GM18505 (cell line): Measurements from ENCODE around the gene PDE6B.

ENCODE experiments used
- ATAC-seq: cut with Tn5 transposase; IDR thresholded peaks from one replicate; pipeline ENCODE4 v1.9.1; 2021; ENCODE audit not compliant: unreplicated experiment
- POLR2A ChIP-seq: IDR thresholded peaks from 4 replicates; pipeline ENCODE4 v1.6.1; 2011; ENCODE audit warnings: borderline replicate concordance; ENCODE audit not compliant: insufficient read depth, insufficient read length; ENCODE audit errors: extremely low read depth

The PDE6B gene

GRCh38 chr4:706834-707598 is 81.6 kb downstream of the PDE6B start:
- no peak for ATAC-seq
- no peak for TF ChIP-seq POLR2A

DNA sequence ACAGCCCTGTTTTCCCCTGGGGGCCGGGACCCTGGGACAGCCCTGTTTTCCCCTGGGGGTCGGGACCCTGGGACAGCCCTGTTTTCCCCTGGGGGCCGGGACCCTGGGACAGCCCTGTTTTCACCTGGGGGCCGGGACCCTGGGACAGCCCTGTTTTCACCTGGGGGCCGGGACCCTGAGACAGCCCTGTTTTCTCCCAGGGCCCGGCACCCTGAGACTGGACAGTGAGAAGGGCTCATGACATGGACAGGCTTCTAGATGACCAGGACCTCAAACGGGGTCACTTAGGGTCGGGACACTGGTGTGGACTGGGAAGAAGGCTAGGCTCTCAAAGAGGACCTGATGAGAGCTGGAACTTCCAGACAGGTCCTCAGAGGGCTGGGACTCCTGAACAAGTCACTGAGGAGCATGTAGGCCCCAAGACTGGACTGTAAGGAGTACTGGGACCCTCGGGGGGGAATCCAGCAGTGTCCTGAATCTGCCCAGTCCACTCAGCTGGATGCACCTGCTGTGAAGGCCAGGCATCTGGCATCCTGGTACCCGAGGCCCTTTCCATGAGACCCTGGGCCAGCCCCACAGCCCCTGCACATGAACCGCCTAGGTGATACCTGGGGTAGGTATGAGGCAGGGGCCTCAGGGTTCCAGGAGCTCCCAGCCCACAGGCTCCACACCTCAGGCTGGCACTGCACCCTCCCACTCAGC is 82.7 kb downstream of the PDE6B start:
- ATAC-seq, result no peak
- TF ChIP-seq POLR2A, result no peak

DNA sequence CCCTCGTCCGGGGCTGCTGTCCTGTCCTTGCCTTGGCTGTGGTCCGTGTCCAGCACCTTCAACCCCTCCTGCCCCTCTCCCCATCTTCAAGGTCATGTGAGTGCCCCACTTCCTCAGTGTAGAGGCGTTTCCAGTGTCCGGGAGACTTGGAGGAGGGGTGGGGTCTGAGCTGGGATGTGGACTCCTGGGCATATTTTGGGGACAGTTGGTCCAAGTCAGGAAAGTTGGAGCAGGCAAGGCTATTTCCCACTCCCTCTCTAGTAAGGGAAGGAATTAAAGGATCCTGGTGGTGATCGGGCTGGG is 83.2 kb downstream of the PDE6B start:
- no peak for ATAC-seq
- TF ChIP-seq POLR2A, result no peak

GRCh38 chr4:709348-709747 is 84.0 kb downstream of the PDE6B start:
- no peak for TF ChIP-seq POLR2A
- ATAC-seq, result no peak

- TF ChIP-seq POLR2A, result no peak
- ATAC-seq, result no peak
These were observed 84.7 kb downstream of the PDE6B start for GRCh38 chr4:710116-710515.

DNA sequence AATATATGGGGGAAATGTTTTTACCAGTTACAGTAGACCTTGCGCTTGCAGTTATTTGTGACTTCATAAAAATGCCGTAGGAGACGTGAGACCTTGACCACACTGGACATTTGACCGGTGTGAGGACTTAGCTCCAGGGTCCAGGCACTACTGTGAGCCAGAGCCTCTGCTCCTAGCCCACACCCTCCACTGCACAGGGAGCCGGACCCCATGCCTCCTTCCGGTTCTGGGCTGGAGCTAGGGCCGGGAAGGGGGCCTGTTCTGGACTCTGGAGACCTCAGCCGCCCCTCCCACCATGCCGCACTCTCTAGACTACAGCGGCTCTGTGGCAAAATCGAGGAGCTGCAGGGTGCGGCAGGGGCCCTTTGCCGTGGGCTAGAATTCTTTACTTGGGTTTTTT is 85.5 kb downstream of the PDE6B start:
- ATAC-seq, result no peak

DNA sequence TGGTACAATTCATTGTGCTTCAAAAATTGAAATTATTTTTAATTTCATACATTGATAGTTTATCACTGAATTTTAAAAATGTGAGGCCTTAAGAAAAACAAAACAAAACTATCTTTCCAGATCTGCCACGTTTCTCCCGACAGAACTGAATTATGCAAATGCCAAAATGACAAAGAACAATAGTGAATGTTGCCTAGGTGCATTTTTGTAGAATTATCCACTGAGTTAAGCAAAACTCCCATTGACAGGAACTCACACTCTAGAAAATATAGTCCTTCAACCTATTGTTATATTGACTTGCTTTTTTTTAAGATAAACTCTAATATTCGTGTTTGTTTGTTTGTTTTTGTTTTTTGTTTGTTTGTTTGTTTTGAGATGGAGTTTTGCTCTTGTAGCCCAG is 86.7 kb downstream of the PDE6B start:
- ATAC-seq, result no peak
- no peak for TF ChIP-seq POLR2A

More for the DNA sequence above, 85.5 kb downstream of the PDE6B start:
- TF ChIP-seq POLR2A, result no peak

DNA sequence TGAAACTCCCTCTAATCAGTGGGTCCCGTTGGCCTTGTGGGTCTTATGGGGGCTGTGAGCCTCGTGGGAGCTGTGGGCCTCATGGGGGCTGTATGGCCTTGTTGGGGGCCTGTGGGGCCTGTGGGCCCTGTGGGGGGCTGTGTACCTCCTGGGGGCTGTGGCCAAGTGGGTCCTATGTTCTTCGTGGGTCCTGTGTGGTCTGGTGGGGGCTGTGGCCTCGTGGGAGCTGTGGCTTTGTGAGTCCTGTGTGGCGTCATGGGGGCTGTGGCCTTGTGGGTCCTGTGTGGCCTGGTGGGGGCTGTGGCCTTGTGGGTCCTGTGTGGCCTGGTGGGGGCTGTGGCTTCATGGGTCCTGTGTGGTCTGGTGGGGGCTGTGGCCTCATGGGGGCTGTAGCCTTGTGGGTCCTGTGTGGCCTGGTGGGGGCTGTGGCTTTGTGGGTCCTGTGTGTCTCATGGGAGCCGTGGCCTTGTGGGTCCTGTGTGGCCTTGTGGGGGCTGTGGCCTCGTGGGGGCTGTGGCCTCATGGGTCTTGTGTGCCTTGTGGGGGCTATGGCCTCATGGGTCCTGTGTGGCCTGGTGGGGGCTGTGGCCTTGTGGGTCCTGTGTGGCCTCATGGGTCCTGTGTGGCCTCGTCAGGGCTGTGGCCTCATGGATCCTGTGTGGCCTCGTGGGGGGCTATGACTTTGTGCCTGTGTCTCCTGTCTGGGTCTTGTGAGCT is 87.7 kb downstream of the PDE6B start:
- ATAC-seq, result no peak
- no peak for TF ChIP-seq POLR2A

DNA sequence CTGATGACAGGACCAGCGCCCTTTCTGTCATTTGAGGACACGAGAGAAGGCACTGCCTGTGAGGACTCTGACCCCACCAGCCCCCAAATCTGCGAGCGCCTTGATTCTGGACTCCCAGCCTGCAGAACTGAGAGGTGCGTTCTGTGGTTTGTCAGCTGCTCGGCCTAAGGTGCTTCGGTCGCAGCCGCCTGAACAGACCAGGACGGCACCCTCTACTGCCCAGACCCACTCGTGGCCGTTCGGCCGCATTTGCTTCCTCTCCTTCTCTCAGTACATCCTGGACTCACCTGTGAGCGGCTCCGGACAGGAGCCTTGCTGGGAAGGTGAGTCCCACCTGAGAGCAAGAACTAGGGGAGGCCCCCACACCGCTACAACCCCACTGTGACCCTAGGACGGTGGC is 88.7 kb downstream of the PDE6B start:
- ATAC-seq, result no peak
- TF ChIP-seq POLR2A, result no peak

DNA sequence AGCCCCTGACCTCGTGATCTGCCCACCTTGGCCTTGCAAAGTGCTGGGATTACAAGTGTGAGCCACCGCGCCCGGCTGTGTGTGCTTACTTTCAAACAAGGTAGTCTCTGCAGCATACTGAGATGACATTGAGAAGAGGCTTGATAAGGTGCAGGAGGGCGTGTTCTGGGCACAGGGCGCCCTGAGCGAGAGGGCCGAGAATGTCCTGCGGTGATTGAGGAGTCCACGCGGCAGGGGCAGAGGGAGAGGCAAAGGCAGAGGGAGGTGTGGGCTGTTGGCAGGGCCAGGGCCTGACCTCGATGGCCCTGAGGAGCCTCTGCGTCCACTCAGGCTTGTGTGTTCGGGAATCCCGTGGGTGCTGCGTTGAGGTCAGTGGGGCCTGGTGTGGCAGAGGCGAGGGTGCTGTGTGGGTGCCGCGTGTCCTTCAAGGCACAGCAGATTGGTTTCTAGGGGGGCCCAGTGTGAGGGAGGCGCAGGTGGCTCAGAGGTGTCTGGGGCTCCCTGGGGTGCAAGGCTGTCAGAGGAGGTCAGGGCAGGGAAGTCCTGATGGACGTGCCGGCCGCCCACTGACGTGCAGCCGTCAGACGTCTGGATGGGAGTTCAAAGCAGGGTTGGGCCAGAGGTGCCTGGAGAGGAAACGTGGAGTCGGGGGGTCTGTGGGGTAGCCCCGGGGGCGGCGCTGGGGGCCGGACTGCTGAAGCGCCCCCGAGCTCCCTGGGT is 92.4 kb downstream of the PDE6B start:
- no peak for ATAC-seq
- TF ChIP-seq POLR2A, result no peak

GRCh38 chr4:718460-718859 is 93.1 kb downstream of the PDE6B start:
- no peak for TF ChIP-seq POLR2A
- no peak for ATAC-seq
